OCI-LY7 (cell line): ENCODE measurements around the gene ANKRD11.

Experiments used
- EZH2phosphoT487 ChIP-seq: fragments of 200-600 bp; sonication (generic); IDR thresholded peaks from 2 replicates; pipeline ENCODE4 v1.6.1; 2018; ENCODE audit warnings: low read depth, borderline replicate concordance, mild to moderate bottlenecking, mixed run types, antibody characterized with exemption, low read length, moderate library complexity, mixed read lengths
- TF ChIP-seq, protein P1 (sequence below): fragments of 200-600 bp; sonication (generic); conservative IDR thresholded peaks from 2 replicates; pipeline ENCODE4 v1.5.1; 2014; ENCODE audit warnings: mild to moderate bottlenecking, antibody characterized with exemption, low read length, moderate library complexity, mixed read lengths

GRCh38 chr16:89439659-89440058 lies 50.7 kb downstream of the ANKRD11 start:
- TF ChIP-seq, protein P1, sequence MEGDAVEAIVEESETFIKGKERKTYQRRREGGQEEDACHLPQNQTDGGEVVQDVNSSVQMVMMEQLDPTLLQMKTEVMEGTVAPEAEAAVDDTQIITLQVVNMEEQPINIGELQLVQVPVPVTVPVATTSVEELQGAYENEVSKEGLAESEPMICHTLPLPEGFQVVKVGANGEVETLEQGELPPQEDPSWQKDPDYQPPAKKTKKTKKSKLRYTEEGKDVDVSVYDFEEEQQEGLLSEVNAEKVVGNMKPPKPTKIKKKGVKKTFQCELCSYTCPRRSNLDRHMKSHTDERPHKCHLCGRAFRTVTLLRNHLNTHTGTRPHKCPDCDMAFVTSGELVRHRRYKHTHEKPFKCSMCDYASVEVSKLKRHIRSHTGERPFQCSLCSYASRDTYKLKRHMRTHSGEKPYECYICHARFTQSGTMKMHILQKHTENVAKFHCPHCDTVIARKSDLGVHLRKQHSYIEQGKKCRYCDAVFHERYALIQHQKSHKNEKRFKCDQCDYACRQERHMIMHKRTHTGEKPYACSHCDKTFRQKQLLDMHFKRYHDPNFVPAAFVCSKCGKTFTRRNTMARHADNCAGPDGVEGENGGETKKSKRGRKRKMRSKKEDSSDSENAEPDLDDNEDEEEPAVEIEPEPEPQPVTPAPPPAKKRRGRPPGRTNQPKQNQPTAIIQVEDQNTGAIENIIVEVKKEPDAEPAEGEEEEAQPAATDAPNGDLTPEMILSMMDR, result no peak
- TF ChIP-seq EZH2phosphoT487, result no peak
